ENCODE data around the gene ASB1. TPM values are rescaled to one million over a fixed set of nuclear protein-coding genes. Genes with fewer than 3 reads are reported as not detected.
"Not testable (repeated sequence)": the region's sequence is repeated elsewhere in the genome, so short reads cannot be mapped to it uniquely, and the experiment has no call there.

ASB1 gene
- total RNA-seq, 1 donor from 2014 or later, result 60.2 TPM

DNA sequence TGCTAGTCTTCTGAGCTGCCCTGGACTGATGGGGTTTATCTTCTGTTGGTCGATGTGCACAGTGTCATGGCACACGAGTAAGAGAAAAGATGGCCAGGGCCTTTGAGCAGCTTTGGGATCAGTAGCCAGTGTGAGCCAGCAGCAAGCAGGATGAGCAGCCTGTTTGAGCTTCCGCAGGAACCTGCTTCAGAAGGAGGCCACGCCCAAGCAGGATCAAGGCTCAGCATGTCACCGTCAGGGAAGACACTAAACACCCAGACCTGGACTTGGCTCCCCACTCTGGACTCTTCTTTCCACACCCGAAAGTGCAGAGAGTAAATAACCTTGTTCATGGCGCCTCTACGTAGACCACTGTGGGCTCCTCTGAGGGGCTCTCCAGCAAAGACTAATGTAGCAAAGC lies 25.2 kb upstream of the ASB1 start:
- intact Hi-C loops (cut with micrococcal nuclease), result no loop called here
- ATAC-seq (no peak), DNase-seq (no peak)

DNA sequence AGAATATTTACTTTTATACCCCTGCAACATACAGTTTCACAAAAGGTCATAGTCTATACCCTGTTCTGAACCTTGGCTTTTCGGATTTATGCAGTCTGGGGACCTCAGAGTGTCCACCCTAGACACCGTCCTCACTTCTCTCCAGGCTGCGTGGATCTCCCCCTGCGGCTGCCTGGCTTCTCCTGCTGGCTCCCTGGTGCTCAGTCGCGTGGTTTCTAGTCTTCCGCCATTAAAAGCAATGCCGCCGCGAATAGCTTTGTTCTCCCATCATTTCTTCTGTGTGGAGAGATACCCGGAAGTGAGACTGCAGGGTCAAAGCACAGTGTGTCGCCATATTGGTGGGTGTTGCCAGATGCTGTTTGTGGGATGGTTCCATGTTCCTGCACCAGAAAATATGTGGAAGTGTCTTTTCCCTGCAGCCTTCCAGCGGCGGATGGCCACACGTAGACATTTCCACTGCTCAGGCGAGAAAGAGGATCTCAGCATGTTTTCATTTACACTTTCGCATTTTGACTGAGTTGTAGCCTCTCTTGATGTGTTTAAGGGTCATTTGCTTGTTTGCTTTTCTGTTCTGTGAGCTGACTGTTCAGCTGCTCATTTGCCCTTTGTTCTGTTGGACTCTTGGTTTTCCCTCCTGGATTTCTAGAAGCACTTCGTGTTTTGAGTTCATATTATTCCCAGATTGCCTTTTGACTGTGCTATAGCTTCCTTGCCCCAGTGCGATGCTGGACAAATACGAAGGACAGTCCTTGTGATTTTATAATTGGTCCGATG lies 22.9 kb upstream of the ASB1 start:
- ATAC-seq (no peak), DNase-seq (no peak)
- intact Hi-C loops (cut with micrococcal nuclease), result no loop called here

GRCh38 chr2:238404406-238405216 lies 22.1 kb upstream of the ASB1 start:
- DNase-seq (no peak), ATAC-seq (no peak)
- intact Hi-C loops (cut with micrococcal nuclease), result no loop called here

DNA sequence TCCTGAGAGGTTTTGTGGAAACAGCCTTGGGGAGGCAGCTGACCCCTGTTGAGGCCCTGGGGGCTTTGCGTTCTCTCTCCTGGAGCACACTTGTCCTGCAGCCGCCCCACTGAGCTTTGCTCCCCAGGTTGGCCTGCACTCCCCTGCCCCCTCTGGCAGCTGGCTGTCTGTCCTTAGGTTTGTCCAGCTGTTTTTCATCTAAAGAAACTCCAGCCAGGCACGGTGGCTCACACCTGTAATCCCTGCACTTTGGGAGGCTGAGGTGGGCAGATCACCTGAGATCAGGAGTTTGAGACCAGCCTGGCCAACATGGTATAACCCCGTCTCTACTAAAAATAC lies 21.5 kb upstream of the ASB1 start:
- DNase-seq; intact Hi-C loops (cut with micrococcal nuclease); ATAC-seq: not testable (repeated sequence)

DNA sequence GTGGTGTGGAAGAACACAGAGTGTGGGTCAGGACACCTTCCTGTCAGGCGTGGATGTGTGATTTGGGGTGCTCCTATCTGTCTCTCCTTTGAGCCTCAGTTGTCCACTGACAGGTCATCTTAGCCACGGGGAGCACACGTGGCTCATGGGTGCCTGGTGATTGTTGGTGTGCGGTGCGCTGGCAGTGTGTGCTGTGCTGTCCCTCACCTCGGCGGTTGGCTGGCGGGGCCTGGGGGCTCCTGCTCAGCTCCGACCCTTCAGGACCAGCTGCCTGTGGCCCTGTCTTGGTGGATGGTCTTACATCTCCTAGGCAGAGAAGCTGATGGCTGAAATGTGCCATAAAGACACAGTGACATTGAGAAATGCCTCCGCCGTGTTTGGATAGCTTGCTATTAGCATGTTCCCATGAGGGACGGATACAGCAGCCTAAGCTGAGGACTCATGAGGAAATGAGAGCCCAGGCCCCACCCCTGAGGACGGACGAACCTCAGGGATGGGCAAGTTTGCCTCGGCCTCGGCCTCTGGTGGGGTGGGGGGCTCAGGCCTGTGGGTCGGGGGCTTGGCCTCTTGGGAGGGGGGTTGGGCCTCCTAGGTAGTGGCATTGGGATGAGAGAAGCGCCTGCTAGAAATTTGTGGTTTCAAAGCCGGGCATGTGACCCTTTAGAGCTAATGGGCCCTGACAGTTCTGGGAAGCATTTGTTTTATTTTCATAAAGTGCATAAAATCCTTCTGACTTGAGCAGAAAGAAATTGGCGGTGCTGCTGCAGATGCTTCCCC lies 20.3 kb upstream of the ASB1 start:
- intact Hi-C loops (cut with micrococcal nuclease), result no loop called here
- ATAC-seq (no peak), DNase-seq (no peak)

DNA sequence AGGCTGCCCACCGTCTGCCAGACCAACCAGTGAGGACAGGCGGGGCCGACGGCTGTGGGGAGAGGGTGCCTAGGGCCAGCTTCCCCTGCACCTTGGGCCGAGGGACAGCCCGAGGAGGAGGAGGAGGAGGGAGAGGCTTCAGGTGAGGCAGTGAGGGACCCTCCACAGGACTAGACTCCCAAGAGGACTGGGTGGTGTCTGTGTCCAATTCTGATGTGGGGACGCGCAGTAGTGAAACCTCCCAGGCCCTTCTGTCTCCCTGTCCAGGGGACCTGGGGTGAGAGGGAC lies 19.8 kb upstream of the ASB1 start:
- DNase-seq (no peak), ATAC-seq (no peak)
- intact Hi-C loops (cut with micrococcal nuclease), result no loop called here

GRCh38 chr2:238407566-238407965 lies 19.2 kb upstream of the ASB1 start:
- DNase-seq (no peak), ATAC-seq (no peak)
- intact Hi-C loops (cut with micrococcal nuclease), result no loop called here

- intact Hi-C loops (cut with micrococcal nuclease), result no loop called here
These were observed 17.9 kb upstream of the ASB1 start for GRCh38 chr2:238408615-238409340.

GRCh38 chr2:238409341-238410199 lies 17.2 kb upstream of the ASB1 start:
- ATAC-seq (no peak), DNase-seq (no peak)
- intact Hi-C loops (cut with micrococcal nuclease), result no loop called here

More at GRCh38 chr2:238408615-238409340, 17.9 kb upstream of the ASB1 start:
- peak; percentile 38 for ATAC-seq
- DNase-seq, result no peak

DNA sequence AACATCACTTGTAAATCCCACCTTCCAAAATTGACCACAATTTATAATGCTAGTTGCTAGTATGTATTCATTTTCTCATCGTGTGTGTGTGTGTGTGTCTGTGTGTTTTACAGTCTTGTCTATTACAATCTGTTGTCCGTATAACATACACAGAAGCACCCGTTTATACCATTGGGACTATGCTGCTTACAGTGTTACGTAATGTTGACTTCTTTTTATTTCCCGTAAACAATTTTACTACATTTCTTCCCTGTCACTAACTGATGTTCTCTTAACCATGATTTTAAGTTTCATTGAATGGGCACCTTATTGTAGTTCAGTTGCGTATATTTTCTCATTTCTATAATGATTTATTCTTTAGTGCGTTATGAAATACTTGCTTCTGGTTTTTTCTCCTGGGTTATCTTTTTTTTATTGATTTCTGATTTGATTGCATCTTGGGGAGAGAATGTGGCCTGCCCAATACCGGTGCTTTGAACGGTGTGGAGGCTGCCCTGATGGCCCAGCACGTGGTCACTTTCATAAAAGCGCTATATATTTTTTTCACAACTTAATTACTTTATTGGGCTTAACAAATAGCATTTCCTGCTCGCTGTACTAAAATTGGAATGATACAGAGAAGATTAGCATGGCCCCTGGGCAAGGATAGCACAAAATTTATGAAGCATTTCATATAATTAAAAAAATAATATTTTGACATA lies 14.5 kb upstream of the ASB1 start:
- intact Hi-C loops (cut with micrococcal nuclease), result no loop called here
- no peak for ATAC-seq
- DNase-seq, result no peak

DNA sequence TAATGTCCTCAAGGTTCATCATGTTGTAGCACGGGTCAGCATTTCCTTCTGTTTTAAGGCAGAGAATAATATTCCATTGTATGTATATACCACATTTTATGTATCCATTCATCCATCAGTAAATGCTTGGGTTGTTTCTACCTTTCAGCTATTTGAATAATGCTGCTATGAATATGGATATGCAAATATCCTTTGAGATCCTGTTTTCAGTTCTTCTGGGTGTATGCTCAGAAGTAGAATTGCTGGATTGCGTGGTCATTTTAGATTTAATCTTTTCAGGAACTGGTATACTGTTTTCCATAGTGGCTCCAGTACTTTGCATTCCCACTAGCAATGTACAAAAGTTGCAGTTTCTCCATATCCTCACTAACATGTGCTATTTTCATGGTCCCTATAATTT lies 13.4 kb upstream of the ASB1 start:
- intact Hi-C loops (cut with micrococcal nuclease), result no loop called here
- DNase-seq (no peak), ATAC-seq (no peak)

DNA sequence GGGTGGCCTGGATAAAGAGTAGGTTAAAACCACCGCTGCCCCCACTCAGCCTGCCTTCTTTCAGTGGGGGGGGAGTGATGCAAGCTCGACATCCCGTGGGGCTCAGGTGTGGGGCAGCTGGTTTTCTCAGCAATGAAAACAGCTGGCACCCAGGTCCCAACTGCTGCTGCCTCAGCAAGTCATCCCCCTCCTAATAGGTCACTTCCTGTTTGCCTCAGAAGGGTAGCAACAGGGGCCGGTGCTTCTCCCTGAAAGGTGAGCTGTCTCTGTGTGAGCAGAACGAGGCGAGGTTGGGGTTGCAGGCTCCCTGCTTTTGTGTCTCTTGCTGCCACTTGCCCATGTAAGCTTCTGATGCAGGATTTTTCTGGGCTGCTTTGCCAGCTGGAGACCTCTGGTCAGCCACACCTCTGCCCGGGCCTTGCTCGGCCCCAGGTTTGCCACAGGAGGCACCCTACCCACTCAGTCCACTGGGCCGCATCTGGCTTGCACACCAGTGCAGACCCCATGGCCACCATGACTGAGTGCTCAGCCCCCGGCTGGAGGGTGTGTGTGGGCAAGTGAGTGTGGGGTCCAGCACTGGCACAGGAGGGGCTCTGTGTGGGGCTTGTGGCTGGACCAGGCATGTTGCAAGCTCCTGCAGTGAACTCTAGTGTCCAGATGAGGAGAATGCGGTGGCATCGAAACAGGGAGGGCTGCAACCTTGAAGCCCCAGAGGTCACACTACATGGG lies 11.5 kb upstream of the ASB1 start:
- intact Hi-C loops (cut with micrococcal nuclease), result no loop called here
- DNase-seq (no peak), ATAC-seq (no peak)

DNA sequence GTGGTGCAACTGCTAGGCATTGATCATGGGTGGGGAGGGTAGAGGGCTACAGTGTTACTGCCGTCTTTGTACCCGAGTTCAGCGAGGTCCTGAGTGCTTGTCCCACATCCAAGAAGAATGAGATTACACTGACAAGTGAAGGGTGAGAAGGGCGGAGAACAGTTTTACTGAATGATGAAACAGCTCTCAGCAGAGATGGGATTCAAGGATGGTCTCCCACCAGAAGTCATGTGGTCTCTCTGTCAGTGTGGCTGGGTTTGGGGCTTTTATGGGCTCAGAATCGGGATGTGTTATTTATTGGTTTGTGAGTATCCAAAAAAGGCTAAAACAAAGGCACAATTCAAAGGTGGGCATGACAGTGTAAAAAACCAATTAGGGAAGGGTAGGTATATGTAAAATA lies 10.8 kb upstream of the ASB1 start:
- ATAC-seq, result no peak
- intact Hi-C loops (cut with micrococcal nuclease), result no loop called here

GRCh38 chr2:238418196-238418998 lies 8.3 kb upstream of the ASB1 start:
- ATAC-seq (no peak), DNase-seq (no peak)
- intact Hi-C loops (cut with micrococcal nuclease), result no loop called here

More for the DNA sequence above, 10.8 kb upstream of the ASB1 start:
- no peak for DNase-seq

DNA sequence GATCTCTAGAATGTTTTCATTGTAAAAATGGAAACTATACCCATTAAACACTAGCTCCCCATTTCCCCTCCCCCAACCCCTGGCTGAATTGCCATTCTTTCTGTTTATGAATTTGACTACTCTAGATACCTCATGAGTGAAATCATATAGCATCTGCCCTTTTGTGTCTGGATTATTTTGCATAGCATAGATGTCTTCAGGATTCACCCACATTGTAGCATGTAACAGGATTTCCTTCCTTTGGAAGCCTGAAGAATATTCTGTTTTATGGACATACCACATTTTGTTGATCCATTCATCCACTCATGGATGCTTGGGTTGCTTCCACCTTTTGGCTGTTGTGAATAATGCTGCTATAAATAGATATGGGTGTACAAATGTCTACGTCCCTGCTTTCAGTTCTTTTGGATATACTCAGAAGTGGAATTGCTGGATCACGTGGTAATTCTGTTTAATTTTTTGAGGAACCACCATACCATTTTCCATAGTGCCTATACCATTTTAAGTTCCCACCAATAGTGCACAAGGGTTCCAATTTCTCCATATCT lies 7.7 kb upstream of the ASB1 start:
- intact Hi-C loops (cut with micrococcal nuclease), result no loop called here
- ATAC-seq (no peak), DNase-seq (no peak)

DNA sequence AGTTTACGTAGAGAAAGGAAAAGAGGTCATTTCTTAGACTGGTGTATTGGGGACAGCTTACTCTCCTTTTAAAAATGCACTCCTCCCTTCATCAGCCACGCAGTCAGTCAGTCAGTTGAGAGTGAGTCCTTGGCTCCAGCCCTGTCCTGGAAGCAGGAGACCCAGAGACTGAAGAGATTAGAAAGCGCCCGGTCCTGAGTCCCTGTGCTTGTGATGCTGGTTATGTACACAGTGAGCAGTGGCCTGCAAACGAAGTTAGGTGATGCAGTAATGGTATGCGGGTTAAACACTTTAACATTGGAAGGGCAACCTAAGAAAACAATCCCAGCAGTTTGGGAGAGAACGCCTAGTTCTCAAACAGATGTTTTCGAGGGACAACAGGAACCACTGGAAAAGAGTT lies 6.3 kb upstream of the ASB1 start:
- intact Hi-C loops (cut with micrococcal nuclease), result no loop called here
- DNase-seq (no peak), ATAC-seq (peak; percentile 53)
